T follicular helper cell (primary cell): ENCODE results near the gene OXCT2.

Experiments
- DNase-seq: peaks from one replicate; pipeline ENCODE4 v3.0.0-alpha.2; 2020; ENCODE audit warnings: low read depth

The OXCT2 gene

DNA sequence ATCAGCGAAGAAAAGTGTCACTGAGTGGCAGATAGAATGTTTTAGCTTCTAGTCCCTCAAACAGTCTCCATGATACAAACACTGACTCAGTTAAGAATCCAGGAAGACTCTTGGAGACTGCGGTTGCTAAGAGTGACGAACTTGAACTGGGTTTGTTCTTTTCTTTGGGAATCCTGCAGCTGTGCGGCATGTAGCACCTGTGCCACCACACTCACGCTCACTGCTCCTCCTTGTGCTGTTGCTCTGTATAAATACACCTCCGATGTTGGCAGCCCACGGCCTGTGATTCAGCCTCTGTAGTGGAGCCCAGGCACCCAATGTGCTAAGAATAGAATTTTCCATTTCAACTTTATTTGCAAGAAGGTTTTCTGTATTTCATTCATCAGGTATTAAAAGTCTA, 38.0 kb downstream of the OXCT2 start:
- DNase-seq, result no peak

DNA sequence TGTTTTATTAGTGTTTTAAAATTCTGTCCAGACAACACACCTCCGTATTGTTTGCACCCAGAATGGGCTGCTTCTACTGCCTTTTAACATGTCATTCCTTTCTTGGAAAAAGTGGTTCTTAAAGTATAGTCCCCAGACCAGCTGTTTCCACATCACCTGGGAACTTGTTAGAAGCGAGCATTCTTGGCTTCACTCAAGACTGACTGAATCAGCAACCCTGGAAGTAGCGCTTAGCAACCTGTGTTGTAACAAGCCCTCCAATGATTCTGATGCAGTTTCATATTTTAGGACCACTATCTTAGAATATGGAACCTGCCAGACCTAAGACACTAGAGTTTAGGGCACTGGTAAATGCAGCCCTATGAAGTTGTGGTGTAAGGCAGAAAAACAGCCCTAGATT, 38.4 kb downstream of the OXCT2 start:
- no peak for DNase-seq

DNA sequence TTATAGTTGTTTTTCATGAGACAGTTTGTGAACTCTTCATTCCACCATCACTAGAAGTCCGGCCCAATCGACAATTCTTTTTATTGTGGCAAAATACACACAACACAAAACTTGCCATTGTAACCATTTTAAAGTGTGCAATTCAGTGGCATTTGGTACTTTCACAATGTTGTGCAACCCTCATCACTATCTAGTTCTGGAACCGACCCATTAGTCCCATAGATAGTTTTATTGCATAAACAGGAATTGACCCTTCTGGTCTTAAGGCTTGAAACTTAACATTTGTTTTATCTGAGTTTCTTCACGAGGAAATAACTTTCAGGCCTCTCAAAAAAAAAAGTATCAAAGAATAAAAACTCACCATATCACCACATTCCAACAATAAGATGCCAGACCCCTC, 41.3 kb downstream of the OXCT2 start:
- no peak for DNase-seq

DNA sequence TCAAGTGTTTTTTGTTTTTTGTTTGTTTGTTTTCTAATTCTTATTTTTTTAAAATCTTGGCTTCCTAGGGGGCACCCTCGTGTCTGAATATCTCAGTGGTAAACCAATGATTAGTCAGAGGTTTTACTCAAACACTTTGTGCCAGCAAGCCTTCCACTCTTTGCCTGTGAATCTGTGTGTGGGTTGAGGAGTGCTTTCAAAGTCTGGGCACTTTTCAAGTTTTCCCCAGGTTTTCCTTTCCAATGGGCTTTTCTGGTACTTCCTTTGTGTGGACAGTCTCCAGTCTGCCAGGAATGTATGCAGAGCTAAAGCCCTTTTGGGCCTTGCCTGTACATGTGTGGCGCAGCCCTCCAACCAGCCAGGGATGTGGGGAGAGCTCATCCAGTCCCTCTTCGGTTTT, 42.1 kb downstream of the OXCT2 start:
- DNase-seq, result no peak

DNA sequence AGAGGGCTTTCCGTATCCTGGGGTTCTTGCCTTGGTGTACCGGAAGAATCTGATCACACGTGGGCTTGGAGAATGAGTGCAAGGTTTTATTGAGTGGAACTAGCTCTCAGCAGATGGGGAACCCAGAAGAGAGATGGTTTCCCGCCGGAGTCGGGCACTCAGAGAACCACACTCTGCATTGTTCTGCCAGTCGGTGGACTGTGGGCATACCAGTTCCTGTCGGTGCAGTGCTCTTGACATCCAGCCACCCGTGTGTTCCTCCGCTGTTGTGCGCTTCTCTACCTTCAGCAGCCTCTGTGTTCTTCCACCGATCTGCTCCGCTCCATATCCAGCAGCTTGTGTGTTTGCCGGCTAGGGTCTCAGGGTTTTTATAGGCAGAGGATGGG, 43.2 kb downstream of the OXCT2 start:
- no peak for DNase-seq

DNA sequence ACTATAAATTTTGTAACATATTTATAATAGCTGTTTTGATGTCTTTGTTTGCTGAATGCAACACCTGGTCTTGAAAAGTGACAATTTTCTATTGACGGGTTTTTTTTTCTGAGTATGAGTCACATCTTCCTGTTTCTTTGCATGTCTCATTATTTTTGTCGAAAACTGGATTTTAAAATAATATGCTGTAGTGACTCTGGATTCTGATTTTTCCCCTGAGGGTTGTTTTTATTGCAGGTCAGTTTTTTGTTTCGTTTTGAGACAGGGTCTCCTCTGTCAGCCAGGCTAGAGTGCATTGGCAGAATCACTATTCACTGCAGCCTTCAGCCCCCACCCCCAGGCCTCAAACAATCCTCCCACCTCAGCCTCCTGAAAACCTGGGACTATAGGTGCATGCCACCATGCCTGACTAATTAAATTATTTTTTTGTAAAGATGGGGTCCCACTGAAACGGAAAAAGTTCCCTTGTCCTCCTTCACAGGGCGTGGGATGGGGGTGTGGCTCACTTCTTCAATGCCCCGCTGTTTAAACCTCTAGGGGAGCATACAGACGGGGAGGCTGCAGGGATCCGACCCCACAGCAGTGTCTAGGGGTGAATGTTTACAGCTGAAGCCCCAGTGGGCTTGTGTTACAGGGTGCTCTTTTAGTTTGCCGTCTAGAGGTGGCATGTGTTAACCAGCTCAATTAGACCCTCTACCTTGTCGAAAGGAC, 43.8 kb downstream of the OXCT2 start:
- DNase-seq, result no peak

DNA sequence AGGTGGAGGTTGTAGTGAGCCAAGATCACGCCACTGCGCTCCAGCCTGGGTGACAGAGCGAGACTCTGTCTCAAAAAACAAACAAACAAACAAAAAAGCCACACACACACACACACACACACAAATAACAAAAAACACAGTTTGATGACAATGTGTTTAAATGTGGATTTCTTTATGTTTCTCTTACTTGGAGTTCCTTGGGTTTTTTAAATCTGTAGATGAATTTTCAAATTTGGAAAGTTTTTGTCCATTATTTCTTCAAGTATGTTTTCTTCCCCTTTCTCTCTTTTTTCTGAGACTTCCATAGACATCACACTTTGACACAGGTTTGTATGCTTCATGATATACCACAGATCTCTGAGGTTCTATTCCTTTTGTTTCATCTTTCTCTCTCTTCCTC, 44.5 kb downstream of the OXCT2 start:
- DNase-seq, result no peak

DNA sequence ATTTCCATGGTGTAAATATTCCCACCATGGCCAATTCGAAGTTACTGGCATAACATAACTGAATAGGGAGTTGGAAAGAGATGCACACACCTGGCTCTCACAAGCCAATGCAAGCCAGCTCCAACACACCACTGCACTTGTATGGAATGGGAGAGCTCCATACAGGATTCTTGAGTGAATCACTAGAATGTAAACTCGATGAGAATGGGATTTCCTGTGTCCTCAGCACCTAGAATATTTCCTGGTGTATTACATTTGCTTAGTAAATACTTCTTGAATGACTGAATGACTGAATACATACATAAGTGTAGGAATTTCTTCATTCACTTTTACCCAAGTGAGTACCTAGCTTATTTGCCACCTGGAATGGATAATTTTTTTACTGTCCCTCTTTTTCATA, 48.7 kb downstream of the OXCT2 start:
- DNase-seq, result no peak

DNA sequence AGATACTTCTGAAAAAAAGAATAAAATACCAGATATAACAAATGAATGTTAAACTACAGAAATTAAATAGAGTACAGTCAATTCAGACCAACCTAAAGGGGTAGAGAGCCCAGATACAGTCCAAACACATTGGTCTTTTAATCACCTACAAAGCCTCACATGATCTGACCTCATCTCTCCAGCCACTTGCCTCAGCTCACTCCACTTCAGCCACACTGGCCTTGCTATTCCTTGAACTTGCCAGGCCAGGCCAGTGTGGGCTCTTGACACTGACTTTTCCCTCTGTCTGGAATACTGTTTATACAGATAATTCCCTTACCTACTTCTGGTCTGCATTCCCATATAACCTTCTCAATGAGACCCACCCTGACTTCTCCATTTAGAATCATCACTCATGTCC, 49.5 kb downstream of the OXCT2 start:
- DNase-seq, result no peak

DNA sequence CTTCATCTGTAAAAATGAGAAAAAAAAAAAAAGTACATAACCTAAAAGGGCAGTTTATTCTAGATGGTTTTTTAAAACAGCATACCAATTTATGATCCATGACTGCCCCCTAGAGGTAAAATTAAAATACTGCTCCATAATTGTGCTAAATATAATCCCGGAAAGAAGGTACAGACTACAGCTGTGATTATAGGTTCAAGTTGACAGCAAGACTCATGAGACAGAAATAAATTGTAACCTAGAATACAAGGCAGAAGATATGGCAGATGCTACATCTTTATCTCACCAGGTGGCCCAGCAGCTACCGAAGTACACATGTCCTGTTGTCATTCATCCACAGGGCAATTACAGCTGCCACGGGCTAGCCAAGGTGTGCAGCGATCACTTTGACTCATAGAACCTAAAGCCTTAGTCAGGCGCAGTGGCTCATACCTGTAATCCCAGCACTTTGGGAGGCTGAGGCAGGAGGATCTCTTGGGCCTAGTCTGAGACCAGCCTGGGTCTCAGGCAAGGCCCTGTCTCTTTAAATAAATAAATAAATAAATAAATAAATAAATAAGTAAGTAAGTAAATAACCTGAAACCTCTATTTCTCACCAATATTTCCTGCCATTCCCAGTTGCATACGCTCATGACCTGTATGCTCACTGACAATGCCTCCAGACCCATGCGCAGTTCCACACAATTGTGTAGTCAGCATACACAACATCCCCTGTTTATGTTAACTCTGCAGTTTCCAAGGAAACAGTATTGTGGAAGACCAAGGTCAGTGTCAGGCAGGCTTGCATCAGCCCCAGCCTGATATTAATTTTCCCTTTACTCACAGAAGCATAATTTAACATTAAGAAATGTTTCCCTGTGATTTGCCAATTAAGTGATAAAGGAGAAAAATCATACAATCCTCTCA, 50.8 kb downstream of the OXCT2 start:
- no peak for DNase-seq
